ENCODE data around the gene SPATA31D3. TPM values are rescaled to one million over a fixed set of nuclear protein-coding genes. Genes with fewer than 3 reads are reported as not detected.
"Not testable (repeated sequence)": the region's sequence is repeated elsewhere in the genome, so short reads cannot be mapped to it uniquely, and the experiment has no call there.

SPATA31D3 gene
- total RNA-seq, 4 donors from 2014 or later = not detected

- H3K36me3 ChIP-seq = no peaks in the 10 kb centered on the region
- H3K9me3 ChIP-seq = peaks cover 0 to 4% (median 0%) of the 10 kb centered on the region in 3 donors
- H3K27ac ChIP-seq = no peak overlapping the region
- H3K27me3 ChIP-seq = no peaks in the 10 kb centered on the region
- intact Hi-C loops (cut with DNase I) = no loop called here
- no peak for DNase-seq
- 79 to 84% methylated on average over 4 of the region's 4 CpGs for WGBS, 2 donors
- no peak for TF ChIP-seq POLR2A (IDR thresholded peaks at IDR 0.05)
- TF ChIP-seq CTCF (IDR thresholded peaks at IDR 0.05) = no peak
- H3K4me3 ChIP-seq = no peak overlapping the region
- no peaks in the 10 kb centered on the region for H3K4me1 ChIP-seq
Measured at GRCh38 chr9:81981883-81982282, 38.6 kb downstream of the SPATA31D3 start.

DNA sequence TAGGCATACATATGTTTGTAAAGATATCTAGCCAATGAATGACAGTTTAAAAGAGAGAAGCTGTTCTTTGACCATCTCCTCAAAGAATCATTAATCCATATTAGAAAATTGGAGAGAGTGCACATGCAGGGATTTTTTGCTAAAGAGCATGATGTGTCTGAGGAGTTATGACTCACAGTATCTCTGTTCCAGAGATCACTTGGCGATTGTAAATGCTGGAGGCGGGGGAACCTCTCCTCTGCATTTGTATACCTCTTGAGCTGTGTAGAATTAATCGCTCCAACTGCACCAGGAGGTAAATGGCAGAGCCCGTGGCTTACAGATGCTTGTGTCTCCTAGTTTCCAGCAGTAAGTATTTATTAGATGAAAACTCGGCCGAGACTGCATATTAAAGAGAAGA, 41.6 kb downstream of the SPATA31D3 start:
- 64 to 70% methylated on average over 6 of the region's 6 CpGs for WGBS, 2 donors
- no peaks in the 10 kb centered on the region for H3K4me1 ChIP-seq
- no peaks in the 10 kb centered on the region for H3K27me3 ChIP-seq
- H3K4me3 ChIP-seq = no peak overlapping the region
- no peaks in the 10 kb centered on the region for H3K9me3 ChIP-seq
- intact Hi-C loops (cut with DNase I) = no loop called here
- no peak for TF ChIP-seq CTCF (IDR thresholded peaks at IDR 0.05)
- TF ChIP-seq POLR2A (IDR thresholded peaks at IDR 0.05) = no peak
- no peaks in the 10 kb centered on the region for H3K36me3 ChIP-seq
- H3K27ac ChIP-seq = no peak overlapping the region
- DNase-seq = no peak

GRCh38 chr9:81986051-81986450, 42.8 kb downstream of the SPATA31D3 start:
- H3K27ac ChIP-seq = no peak overlapping the region
- no peaks in the 10 kb centered on the region for H3K9me3 ChIP-seq
- intact Hi-C loops (cut with DNase I) = no loop called here
- no peak overlapping the region for H3K4me3 ChIP-seq
- H3K4me1 ChIP-seq = no peaks in the 10 kb centered on the region
- H3K27me3 ChIP-seq = no peaks in the 10 kb centered on the region
- no peak for DNase-seq
- WGBS, 2 donors = 37 to 50% methylated on average over 1 of the region's 1 CpG
- H3K36me3 ChIP-seq = no peaks in the 10 kb centered on the region
- TF ChIP-seq CTCF (IDR thresholded peaks at IDR 0.05) (no peak), POLR2A (IDR thresholded peaks at IDR 0.05) (no peak)

- H3K4me1 ChIP-seq; H3K27ac ChIP-seq; DNase-seq; H3K9me3 ChIP-seq; H3K27me3 ChIP-seq; intact Hi-C loops (cut with DNase I); H3K36me3 ChIP-seq; H3K4me3 ChIP-seq: not testable (repeated sequence)
- WGBS, 2 donors = 80 to 100% methylated on average over 1 of the region's 1 CpG
Measured at GRCh38 chr9:81988472-81988871, 45.2 kb downstream of the SPATA31D3 start, which contains the start of gene SPATA31D1. TSS of gene SPATA31D1 (plus strand) at chr9:81988772. CDS start at chr9:81988819, 47 bp downstream.

- intact Hi-C loops (cut with DNase I) = no loop called here
- WGBS, 2 donors = 80 to 100% methylated on average over 1 of the region's 1 CpG
- Histone ChIP-seq H3K27ac (no peak overlapping the region), H3K4me1 (no peaks in the 10 kb centered on the region), H3K9me3 (no peaks in the 10 kb centered on the region), H3K27me3 (no peaks in the 10 kb centered on the region), H3K36me3 (no peaks in the 10 kb centered on the region), H3K4me3 (no peak overlapping the region)
- TF ChIP-seq POLR2A (IDR thresholded peaks at IDR 0.05) (no peak), CTCF (IDR thresholded peaks at IDR 0.05) (no peak)
- no peak for DNase-seq
Measured at GRCh38 chr9:81989700-81990099, 46.4 kb downstream of the SPATA31D3 start.

DNA sequence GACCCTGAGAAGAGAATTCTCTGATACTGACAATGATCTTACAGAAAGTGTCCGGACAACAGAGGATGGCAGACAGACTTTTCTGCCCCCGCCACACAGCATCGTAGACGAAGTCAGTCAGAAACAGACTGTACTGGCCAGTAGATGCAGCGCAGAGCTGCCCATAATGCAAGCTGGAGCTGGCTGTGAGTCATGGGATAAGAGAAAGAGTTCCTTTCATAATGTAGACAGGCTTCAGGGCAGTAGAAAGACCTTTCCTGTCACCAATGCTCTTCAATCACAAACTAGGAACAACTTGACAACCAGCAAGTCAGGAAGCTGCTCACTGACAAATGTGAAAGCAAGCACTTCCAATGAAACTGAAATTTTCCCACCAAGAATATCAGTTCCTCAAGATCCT, 50.4 kb downstream of the SPATA31D3 start:
- no peaks in the 10 kb centered on the region for H3K4me1 ChIP-seq
- H3K36me3 ChIP-seq = no peaks in the 10 kb centered on the region
- DNase-seq = no peak
- no peak overlapping the region for H3K27ac ChIP-seq
- TF ChIP-seq POLR2A (IDR thresholded peaks at IDR 0.05) = no peak
- no peak for TF ChIP-seq CTCF (IDR thresholded peaks at IDR 0.05)
- WGBS, 2 donors = 87 to 89% methylated on average over 5 of the region's 5 CpGs
- no peak overlapping the region for H3K4me3 ChIP-seq
- intact Hi-C loops (cut with DNase I) = no loop called here
- no peaks in the 10 kb centered on the region for H3K9me3 ChIP-seq
- H3K27me3 ChIP-seq = no peaks in the 10 kb centered on the region

Measured in esophagus squamous epithelium (tissue), 5 donors.